Progenitor cell of endocrine pancreas (in vitro differentiated cells): ENCODE results near the gene PROSER2. TPM values are rescaled to one million over a fixed set of nuclear protein-coding genes. Genes with fewer than 3 reads are reported as not detected.

Experiments used
- DNase-seq: peaks from one replicate; pipeline ENCODE4 v3.0.0; 2021; ENCODE audit warnings: low spot score; ENCODE audit not compliant: unreplicated experiment
- H3K27ac Mint-ChIP-seq: 2 replicates; pipeline ENCODE4 v1.8.0; 2021; ENCODE audit warnings: mild to moderate bottlenecking, moderate library complexity, mixed read lengths
- H3K27me3 Mint-ChIP-seq: 2 replicates; pipeline ENCODE4 v1.8.0; 2021; ENCODE audit warnings: mixed read lengths
- H3K36me3 Mint-ChIP-seq: 2 replicates; pipeline ENCODE4 v1.8.0; 2022; ENCODE audit warnings: mixed read lengths; ENCODE audit not compliant: insufficient read depth
- H3K4me1 Mint-ChIP-seq: 2 replicates; pipeline ENCODE4 v1.8.0; 2021; ENCODE audit warnings: low read depth, mixed read lengths
- H3K4me3 Mint-ChIP-seq: 2 replicates; pipeline ENCODE4 v1.8.0; 2021; ENCODE audit warnings: low read depth, mild to moderate bottlenecking, moderate library complexity, mixed read lengths
- H3K9me3 Mint-ChIP-seq: 2 replicates; pipeline ENCODE4 v1.8.0; 2021; ENCODE audit warnings: low read depth, mixed read lengths
- total RNA-seq: library from RNA; stranded (reverse); gene quantifications from 2 replicates; pipeline ENCODE4 v1.2.1, GENCODE V29; 2021
- TF ChIP-seq, protein P1 (sequence below): fragments of 200-600 bp; sonication (generic); IDR thresholded peaks from one replicate; pipeline ENCODE4 v1.5.0; 2021; ENCODE audit warnings: antibody characterized with exemption, mild to moderate bottlenecking; ENCODE audit not compliant: unreplicated experiment

The PROSER2 gene
- total RNA-seq, 1 donor from 2014 or later: 19.0 TPM

DNA sequence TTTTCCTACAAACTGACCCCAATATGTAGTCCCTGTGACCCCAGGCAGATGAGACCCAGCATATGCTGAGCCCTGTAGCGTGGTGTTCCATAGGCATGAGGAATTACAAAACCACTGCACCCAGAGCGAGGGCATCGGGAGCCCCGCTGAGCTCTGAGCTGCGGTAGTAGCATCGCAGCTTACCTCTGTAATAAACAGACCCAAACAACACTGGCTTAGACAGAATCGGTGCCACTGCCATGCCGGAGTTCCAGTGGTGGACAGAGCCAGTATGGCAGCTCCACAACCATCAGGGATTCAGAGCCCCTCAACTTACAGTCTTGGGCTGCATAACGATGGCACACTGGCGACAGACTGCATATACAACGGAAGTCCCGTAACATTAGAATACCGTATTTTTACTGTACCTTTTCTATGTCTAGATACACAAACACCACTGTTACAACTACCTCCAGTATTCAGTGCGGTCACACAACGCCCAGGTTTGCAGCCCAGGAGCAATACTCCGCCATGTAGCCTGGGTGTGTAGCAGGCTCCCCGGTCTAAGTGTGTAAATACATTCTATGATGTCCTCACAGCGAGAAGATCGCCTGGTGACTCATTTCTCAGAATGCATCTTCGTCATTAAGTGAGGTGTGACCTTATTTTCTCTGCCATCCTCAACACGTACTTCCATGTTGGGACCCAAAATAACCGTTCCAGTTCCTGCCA lies 68.8 kb downstream of the PROSER2 start:
- no peak for DNase-seq
- no peaks in the 10 kb centered on the region for H3K36me3 Mint-ChIP-seq
- H3K27ac Mint-ChIP-seq: no peak overlapping the region
- H3K4me3 Mint-ChIP-seq: no peak overlapping the region
- TF ChIP-seq, protein P1, sequence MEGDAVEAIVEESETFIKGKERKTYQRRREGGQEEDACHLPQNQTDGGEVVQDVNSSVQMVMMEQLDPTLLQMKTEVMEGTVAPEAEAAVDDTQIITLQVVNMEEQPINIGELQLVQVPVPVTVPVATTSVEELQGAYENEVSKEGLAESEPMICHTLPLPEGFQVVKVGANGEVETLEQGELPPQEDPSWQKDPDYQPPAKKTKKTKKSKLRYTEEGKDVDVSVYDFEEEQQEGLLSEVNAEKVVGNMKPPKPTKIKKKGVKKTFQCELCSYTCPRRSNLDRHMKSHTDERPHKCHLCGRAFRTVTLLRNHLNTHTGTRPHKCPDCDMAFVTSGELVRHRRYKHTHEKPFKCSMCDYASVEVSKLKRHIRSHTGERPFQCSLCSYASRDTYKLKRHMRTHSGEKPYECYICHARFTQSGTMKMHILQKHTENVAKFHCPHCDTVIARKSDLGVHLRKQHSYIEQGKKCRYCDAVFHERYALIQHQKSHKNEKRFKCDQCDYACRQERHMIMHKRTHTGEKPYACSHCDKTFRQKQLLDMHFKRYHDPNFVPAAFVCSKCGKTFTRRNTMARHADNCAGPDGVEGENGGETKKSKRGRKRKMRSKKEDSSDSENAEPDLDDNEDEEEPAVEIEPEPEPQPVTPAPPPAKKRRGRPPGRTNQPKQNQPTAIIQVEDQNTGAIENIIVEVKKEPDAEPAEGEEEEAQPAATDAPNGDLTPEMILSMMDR: no peak
- no peaks in the 10 kb centered on the region for H3K9me3 Mint-ChIP-seq
- H3K4me1 Mint-ChIP-seq: no peaks in the 10 kb centered on the region
- H3K27me3 Mint-ChIP-seq: no peaks in the 10 kb centered on the region

- Mint-ChIP-seq H3K4me1 (peaks cover 6% of the 10 kb centered on the region), H3K9me3 (no peaks in the 10 kb centered on the region), H3K27me3 (no peaks in the 10 kb centered on the region), H3K27ac (no peak overlapping the region), H3K36me3 (no peaks in the 10 kb centered on the region), H3K4me3 (no peak overlapping the region)
- DNase-seq: no peak
- TF ChIP-seq, protein P1: no peak
Measured at GRCh38 chr10:11893749-11894278, 70.7 kb downstream of the PROSER2 start.

DNA sequence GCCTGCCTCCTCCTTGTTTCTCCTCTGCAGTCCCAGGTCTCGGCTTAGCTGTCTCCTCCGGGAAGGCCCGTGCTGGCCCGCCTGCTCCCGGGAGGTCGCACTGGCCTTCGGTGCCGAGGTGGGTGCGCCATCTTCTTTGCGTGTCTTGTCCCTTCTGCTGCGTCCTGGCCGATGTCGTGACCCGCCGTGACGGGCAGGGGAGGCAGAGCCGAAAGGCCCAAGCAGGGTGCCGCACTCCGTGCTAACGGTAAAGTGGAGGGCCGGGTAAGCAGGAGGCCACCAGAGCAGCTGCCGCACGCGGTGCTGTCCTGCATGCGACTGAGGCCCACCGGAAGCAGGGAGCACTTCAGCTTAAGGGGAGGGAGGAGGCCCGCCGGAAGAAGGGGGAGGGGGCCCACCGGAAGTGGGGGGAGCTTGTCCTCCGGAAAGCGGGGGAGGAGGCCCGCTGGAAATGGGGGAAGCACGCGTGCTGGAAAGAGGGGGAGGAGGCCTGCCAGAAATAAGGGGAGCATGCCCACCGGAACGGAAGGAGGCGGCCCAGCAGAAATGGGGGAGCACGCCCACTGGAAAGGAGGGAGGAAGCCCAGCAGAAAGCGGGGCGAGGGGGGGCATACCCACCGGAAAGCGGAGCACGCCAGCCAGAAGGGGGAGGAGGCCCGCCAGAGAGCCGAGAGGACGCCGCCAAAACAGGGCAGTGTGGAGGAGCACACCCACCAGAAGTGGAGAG lies 71.4 kb downstream of the PROSER2 start:
- Mint-ChIP-seq H3K27ac (no peak overlapping the region), H3K4me3 (no peak overlapping the region), H3K36me3 (no peaks in the 10 kb centered on the region), H3K9me3 (no peaks in the 10 kb centered on the region), H3K4me1 (peaks cover 6% of the 10 kb centered on the region), H3K27me3 (no peaks in the 10 kb centered on the region)
- no peak for DNase-seq
- TF ChIP-seq, protein P1: no peak

DNA sequence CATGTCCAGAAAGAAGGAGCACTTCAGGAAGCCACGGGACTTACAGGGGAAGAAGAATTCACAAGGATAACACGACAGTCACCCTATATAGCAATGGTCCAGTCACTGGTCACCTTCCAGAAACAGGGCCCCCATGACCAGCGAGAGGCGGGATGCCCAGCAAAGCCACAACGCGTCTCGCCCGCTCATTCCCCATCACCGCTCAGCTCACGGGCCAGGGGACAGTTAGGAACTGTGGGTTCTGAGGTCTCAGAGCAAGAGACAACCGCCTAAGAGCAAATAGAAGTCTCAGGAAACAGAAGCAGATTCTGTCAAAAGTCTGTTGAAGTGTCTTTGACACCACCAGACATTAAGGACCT lies 71.9 kb downstream of the PROSER2 start:
- Mint-ChIP-seq H3K9me3 (no peaks in the 10 kb centered on the region), H3K4me3 (no peak overlapping the region), H3K36me3 (no peaks in the 10 kb centered on the region), H3K27ac (no peak overlapping the region), H3K4me1 (peaks cover 6% of the 10 kb centered on the region), H3K27me3 (no peaks in the 10 kb centered on the region)
- TF ChIP-seq, protein P1: no peak
- DNase-seq: no peak

DNA sequence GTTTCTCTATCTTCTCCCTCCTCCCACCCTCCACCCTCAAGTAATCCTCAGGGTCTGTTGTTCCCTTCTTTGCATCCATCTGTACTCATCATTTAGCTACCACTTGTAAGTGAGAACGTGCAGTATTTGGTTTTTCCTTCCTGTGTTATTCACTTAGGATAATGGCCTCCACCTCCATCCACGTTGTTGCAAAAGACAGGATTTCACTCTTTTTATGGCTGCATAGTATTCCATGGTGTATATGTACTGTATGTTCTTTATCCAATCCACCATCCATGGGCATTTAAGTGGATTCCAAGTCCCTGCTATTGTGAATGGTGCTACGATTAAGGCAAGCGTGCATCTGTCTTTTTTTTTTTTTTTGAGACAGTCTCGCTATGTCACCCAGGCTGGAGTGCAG lies 72.4 kb downstream of the PROSER2 start:
- Mint-ChIP-seq H3K36me3 (no peaks in the 10 kb centered on the region), H3K4me1 (peaks cover 6% of the 10 kb centered on the region), H3K27me3 (no peaks in the 10 kb centered on the region), H3K4me3 (no peak overlapping the region), H3K27ac (no peak overlapping the region), H3K9me3 (no peaks in the 10 kb centered on the region)
- DNase-seq: no peak
- TF ChIP-seq, protein P1: no peak
